GM18861 (cell line): ENCODE measurements around the gene CNTFR.

ENCODE experiments used
- ATAC-seq: cut with Tn5 transposase; IDR thresholded peaks from one replicate; pipeline ENCODE4 v1.9.1; 2021; ENCODE audit not compliant: unreplicated experiment

The CNTFR gene

DNA sequence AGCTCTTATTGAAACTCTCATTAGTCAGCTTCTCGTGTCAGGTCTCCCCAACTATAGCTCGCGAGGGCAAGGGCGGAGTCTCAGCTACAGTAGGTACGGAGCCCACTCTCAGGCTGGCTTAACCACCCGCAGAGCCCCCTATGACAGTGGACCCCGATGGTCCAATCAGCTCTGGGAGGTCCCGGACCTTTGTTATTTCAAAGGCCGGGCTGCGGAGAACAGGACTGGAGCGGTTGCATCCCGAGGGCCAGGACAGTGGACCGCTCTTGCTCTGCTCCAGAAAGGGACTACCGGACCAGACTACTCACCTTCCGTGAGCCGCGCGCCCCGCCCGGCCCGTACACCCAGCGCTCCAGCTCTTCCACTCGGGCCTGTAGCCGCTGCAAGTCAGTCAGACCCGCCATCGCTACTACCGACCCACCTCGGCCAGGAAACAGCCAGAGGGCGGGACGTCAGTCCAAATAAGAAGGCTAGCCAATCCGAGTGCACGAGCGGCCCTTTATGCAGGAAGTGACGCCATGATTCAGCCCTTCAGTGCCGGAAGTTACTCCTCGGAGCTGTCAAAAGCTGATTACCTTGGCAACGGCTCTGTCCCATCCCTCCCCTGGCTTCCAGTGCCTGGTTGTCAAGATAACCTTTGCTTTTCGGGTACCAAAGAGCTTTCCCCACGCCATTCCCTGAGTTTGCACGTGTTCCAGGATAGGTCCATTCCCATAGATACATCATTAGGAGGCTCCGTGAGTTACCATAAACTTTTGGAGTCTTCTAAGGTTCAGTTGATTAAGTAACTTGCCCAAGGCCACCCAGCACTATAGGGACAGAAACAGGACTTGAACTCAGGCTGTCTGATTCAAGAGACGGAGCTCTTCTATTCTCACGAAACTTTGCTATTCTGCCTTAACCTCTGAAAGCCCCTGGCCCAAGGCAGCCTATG lies 30.8 kb upstream of the CNTFR start, which contains the start of gene DCTN3:
Gene DCTN3 (minus strand): TSS at position 435 of the 934 bp plus-strand sequence. CDS start 31 bp downstream, at position 404.
- peak; percentile 96 for ATAC-seq

DNA sequence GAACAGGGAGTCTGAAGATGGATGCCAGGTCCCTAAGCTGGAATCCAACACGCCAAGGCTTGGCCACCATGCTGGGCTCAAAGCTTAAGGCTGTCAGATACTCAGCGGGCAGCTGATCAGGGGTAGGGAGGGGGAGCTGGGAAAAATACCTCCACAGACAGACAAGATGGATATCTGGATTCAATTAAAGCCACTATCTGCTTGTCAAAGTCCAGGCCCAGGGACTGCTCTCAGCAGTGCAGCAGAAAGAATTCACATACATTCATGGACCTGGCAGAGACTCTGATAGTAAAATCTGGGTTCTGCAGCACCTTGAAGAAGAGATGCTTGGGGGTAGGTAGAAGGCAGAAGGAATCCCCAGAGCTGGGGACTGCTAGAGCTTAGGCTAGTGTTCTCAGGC lies 25.6 kb upstream of the CNTFR start:
- ATAC-seq = no peak

GRCh38 chr9:34612788-34613390 lies 23.4 kb upstream of the CNTFR start:
- ATAC-seq = no peak

GRCh38 chr9:34611811-34612787 lies 22.6 kb upstream of the CNTFR start, which contains the start of gene RPP25L:
Gene RPP25L (minus strand): TSS chr9:34612097. CDS start chr9:34611296, 801 bp downstream.
- peak; percentile 73 for ATAC-seq

DNA sequence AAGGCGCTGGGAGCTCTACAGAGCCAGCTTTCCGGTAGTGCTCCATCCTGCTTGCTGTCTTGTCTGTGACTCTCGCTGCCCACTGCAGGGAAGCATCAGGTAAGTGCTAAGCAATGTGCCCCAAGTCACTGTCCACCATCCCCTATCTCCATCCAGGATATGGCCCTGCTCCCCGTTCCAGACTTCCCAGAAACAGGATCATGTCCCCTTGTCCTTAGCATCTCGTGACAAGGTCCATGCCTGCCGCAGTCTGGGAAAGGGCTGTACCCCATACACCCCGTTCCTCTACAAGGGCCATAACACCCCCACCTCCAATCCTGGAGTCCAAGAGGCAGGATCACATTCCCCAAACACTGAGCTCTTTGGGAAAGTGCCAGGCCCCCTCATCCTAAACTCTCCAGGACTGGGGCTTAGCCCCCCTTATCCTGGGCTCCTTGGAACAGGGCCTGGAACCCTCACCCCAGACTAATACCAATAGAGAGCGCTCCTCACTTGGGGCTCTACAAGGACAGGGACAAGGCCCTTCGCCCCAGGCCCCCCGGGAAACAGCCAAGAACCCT lies 21.8 kb upstream of the CNTFR start:
- no peak for ATAC-seq

GRCh38 chr9:34610434-34611206 lies 21.1 kb upstream of the CNTFR start:
- ATAC-seq = no peak

GRCh38 chr9:34607331-34607730 lies 17.8 kb upstream of the CNTFR start:
- ATAC-seq = no peak

DNA sequence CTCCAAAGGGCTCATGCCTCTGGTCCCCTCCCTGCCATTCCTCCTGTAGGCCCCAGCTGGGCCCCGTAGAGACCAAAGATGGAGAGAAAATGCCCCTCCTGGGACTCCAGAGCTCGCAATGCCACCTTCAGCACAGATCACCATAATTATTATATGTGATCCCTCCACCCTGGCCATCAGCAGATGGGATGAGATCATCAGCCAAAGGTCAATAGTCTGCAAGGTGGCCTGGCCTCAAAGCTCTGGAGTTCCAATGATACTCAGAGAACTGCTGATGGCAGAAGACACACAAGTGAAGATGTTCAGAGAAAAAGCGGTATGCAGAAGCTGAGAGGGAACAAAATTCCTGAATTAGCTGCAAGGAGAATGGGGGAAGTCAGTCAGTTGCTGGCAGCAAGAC lies 17.4 kb upstream of the CNTFR start:
- ATAC-seq = no peak

GRCh38 chr9:34606190-34606589 lies 16.7 kb upstream of the CNTFR start:
- ATAC-seq = no peak

DNA sequence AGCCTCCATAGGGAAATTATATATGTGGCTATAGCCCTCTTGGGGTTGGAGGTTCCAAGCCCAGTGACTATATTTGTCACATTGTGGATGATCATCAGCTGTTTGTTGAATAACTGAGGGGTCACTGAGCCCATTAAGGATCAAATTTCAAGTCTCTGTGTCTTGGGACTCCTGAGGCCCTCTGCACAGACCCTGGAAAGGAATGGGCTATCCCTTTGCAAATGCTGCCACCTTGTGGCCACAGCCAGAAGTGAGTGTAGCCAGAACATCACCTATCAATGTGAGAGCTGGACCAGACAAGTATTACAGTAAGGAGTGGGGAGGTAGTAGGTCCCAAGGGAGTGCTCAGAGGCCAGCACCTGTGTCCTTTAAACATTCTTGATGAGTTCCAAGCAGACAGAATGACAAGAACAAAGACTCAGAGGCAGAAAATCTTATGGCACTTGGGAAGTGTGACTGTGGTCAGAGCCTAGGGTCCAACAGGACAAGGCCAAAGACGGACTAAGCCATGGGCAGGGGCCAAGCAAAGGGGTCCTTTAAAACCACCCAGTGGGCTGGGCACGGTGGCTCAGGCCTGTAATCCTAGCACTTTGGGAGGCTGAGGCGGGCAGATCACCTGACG lies 14.2 kb upstream of the CNTFR start:
- ATAC-seq = peak; percentile 82

- ATAC-seq = no peak
These were observed 12.5 kb upstream of the CNTFR start for GRCh38 chr9:34601937-34602573.

DNA sequence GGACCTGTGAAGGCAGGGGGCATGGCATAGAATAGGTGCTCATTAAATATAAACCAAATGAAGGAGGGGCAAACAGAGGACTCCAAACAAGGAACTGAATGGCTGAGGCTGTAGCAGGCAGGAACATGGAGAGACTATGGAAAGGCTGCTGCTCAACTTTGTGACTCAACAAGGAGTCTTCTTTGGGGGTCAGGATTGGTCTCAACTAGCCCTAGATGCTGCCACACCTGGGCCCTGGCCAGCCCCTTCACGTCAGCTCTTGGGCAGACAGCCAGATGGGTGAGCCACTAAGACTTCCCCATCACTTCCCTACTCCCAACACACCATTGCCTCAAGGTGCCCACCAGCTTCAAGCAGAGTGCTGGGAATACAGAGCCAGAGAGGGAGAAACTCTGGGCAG lies 11.4 kb upstream of the CNTFR start:
- no peak for ATAC-seq

DNA sequence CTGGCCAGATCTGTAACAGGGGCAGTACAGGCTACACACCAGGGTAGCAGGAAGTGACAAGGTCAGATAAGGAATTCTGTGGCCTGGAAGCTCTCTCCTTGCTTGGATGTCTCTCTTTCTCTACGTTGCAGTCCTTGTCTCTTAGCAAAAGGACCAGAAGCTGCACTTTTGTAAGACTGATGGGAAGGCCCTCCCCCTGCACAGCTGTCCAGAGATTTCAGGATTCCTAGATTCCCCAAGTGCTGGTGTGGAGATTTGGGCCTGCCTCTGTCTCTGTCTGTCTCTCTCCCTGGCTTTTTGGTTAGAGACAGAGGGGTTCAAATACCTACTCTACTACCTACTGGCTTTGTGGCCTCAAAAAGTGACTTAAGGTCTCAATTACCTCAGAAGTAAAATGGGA lies 10.0 kb upstream of the CNTFR start:
- ATAC-seq = no peak

DNA sequence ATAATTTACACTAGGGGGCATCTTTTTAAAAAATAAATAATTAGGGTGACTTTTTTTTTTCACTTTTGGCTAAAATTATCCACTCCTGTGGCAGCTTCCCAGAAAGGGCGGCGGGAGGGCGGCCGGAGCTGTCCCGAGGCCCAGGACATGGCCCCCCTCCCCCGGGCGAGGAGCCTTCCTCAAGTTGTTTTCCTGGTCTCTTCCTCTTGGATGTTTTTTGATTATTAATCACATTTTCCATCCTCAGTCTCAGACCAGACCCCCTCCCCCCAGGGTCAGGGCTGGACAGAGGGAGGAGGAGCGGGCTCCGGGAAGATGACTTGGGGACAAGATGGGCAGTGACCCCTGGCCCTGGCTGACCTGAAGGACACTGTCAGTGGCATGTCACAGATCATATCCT lies 4.7 kb upstream of the CNTFR start:
- no peak for ATAC-seq

- no peak for ATAC-seq
These were observed 3.5 kb upstream of the CNTFR start for GRCh38 chr9:34592895-34593601.

DNA sequence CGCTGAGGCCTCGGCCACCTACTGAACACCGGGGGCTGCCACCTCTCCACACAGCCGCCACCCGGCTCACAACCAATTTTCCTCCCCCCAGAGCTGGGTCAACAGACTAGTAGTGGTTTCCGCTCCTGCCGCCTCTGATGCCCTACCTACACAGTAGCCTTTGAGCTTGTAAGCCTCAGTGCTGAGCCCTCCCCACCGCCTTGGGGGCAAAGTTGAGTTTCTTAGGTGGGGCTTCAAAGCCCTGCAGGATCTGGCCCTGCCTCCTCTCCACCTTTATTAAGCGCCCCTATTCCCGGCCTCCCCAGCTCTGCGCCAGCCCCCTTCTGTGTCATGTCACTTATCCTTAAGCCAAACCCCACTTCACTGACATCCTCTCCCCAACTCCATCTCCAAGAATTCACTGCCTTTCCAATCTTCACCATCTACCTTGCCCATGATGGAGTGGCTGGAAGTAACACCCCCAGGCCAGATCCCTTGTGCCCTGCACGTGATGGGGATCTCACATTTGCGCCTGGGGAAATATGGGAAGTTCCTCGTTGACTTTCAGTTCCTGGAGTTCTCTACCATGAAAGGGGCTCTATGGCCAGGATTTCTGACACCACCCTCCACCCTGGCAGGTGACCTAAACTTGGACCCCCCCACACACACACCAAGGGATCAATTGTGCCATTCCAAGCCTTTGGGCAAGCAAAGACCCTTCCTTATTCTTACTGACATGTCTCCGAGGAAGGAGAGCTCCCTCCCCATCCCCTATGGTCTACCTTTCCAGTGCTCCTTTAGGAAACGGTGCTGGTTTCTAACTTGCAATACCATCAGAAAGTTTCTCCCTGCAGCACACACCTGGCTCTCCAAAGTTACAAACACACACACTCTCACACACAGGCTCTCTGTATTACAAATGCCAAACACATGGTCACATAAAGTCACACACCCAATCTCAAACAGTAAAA lies 2.7 kb upstream of the CNTFR start:
- ATAC-seq = no peak

GRCh38 chr9:34591248-34591916 lies 1.9 kb upstream of the CNTFR start:
- no peak for ATAC-seq
